NCI-H1417 (cell line): ENCODE data around the gene CLASRP.
A peak's percentile ranks its signal among the peaks of the same experiment; 100 is the strongest.

Source experiments
- DNase-seq, 3 experiments: peaks; one replicate each; lab custom pipeline; 2025; lab: John Stamatoyannopoulos, UW

Gene CLASRP

GRCh38 chr19:45079911-45080370, 41.1 kb downstream of the CLASRP start:
- no peak for DNase-seq

GRCh38 chr19:45082170-45082569, 43.3 kb downstream of the CLASRP start:
- DNase-seq: no peak

GRCh38 chr19:45086480-45086879, 47.6 kb downstream of the CLASRP start:
- no peak for DNase-seq

DNA sequence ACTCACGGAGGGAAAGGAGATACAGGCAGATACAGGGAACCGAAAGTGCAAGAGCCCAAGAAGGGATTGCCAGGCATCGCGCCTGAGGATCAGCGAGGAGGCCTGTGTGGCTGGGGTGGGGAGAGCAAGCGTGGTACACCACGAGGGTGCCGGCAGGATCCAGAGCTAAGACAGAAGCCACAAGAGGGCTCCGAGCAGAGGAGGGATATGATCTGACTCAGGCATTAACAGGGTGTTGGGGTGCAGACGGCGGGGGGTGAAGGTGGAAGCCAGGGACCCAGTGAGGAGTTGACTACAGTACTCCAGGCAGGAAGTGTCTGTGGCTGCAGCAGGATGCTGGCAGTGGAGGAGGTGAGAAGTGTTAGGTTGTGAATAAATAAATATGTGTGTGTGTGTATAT, 48.7 kb downstream of the CLASRP start:
- DNase-seq: no peak

DNA sequence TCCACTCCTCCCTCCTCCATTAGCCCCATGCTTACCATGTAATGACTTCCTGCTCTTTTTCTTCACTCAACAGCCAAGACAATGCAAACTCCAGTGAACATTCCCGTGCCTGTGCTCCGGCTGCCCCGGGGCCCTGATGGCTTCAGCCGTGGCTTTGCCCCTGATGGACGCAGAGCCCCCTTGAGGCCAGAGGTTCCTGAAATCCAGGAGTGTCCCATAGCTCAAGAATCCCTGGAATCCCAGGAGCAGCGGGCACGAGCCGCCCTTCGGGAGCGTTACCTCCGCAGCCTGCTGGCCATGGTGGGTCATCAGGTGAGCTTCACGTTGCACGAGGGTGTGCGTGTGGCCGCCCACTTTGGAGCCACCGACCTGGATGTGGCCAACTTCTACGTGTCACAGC, 51.2 kb downstream of the CLASRP start:
- no peak for DNase-seq

GRCh38 chr19:45090606-45091005, 51.8 kb downstream of the CLASRP start:
- DNase-seq: no peak

GRCh38 chr19:45091031-45091923, 52.4 kb downstream of the CLASRP start:
- peak; percentile 98 to 100 (median 99) for DNase-seq

DNA sequence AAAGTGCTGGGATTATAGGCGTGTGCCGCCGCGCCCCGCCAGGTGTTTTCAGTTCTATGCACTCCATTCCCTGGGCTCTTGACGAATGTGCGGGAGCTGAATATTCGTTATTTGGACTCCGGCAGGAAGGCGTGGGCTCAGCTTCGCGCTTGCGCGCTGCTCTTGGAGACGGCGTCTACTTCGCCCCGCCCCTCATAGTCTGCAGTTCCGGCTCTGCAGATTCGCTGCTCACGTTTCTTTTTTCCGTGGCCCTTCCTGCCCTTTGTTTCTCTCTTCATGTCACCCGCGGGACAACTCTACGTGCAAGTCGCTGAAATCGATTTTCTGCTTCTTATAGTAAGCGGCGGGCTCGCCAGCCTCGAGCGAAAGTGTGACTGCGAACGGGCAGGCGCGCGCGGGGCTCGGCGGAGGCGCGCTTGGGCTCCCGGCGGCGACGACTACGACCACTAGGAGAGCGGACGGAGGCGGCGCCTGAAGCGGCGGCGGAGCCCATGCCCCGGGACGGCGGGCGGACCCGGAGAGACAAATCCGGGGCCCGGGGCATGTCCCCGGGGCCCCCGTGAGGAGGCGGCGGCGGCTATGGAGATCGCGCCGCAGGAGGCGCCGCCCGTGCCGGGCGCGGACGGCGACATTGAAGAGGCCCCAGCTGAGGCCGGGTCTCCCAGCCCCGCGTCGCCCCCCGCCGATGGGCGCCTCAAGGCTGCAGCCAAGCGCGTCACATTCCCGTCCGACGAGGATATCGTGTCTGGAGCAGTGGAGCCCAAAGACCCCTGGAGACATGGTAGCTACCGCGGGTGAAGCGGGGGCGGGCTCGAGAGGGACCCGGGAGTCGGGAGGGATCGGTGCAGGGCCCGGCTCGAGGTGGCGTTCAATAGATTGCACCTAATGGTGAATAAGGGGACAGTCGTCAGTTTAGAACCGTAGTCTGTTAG, 54.2 kb downstream of the CLASRP start, which contains the start of gene PPP1R37:
TSS of gene PPP1R37 (plus strand) at position 433 of the 932 bp plus-strand sequence. CDS start at position 580, 147 bp downstream.
- peak; percentile 95 to 99 (median 98) for DNase-seq

- no peak for DNase-seq
Observed at GRCh38 chr19:45094137-45094536, 55.3 kb downstream of the CLASRP start.

DNA sequence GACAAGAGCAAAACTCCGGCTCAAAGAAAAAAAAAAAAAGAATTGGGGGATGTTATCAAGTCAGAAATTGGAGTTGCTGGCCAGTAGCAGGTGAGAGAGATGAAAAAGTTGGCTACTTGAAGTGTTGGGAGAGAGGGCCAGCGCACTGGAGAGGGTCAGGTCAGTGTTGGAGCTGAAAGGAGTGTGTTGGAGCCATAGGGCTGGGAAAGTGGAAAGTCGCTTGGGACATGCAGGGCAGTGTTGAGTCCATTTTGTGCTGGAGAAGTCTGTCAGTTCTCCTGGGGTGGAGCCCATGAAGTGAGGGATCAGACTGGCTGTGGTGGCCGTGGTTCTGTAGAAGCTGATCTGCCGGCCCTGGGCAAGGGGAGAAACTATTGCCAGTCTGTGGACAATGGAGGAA, 55.9 kb downstream of the CLASRP start:
- DNase-seq: no peak

DNA sequence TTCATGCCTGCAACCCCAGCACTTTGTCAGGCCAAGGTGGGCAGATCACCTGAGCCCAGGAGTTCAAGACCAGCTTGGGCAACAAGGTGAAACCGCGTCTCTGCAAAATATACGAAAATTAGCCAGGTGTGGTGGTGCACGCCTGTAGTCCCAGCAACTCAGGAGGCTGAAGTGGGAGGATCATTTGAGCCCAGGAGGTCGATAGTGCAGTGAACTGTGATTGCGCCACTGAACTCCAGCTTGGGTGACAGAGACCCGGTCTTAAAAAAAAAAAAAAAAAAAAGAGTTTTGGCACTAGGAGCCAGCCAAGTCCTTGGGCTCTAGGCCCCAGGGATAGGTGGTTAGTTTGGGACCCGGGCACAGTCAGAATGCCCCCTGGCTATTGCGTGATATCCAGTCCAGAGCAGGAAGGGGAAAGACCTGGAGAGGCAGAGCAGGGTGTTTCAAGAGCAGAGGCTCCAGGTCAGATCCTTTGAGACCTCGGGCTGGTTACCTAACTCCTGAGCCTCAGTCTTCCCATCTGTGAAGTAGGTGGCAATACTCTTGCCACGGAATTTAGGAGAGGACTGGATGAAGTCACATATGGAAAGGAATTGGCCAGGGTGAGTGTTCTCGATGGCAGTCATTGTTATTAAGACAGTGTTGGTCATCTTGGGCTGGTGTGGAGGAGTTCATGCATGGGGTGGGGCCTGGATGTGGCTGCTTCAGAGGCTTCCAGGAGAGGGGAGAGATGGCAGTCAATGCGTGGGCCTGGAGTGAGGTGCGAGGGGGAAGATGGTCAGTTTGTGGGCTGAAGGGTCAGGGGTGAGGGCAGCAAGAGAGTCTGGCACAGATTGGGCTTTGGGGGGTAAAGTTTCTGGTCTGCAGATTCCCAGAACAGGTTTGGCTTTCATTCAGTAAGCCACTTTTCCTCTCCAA, 56.9 kb downstream of the CLASRP start:
- DNase-seq: no peak

- DNase-seq: no peak
Observed at GRCh38 chr19:45096700-45097099, 57.9 kb downstream of the CLASRP start.

- DNase-seq: no peak
Observed at GRCh38 chr19:45097450-45097775, 58.6 kb downstream of the CLASRP start.

DNA sequence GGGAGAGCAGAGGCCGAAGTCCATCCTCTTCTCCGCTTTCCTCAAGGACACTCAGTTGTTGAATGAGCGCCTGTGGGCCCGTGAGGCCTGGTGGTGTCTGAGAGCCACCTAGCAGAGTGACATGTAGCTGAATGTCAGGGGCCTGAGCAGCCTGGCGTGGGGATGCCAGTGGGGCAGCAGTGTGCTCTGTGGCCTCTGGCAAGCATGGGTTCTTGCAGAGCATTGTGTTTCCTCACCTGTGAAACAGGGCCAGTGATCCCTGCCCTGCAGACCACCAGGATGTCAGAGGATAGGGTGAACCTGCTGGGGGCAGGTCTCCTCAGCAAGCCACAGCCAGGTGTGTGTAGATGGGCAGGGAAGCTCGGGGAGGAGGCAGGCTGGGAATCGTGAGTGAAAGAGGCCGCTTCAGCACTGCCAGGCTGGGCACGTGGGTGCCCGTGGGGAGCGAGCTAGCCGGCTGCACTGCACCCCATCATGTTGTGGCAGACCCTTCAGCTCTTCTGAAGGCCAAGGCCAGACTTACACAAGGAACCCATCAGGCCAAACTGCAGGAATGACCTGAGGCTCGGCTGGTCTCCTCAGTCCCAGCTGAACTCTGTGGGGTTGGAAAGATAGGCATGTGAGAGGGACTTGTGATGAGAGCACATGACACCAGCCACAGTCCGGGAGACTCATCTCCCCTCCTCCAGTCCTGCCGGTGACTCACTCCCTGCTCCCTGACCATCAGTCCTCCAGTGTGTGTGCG, 59.1 kb downstream of the CLASRP start:
- DNase-seq: no peak

- peak in 1 of 3 experiments; percentile 4 for DNase-seq
Observed at GRCh38 chr19:45098521-45099466, 59.9 kb downstream of the CLASRP start.

DNA sequence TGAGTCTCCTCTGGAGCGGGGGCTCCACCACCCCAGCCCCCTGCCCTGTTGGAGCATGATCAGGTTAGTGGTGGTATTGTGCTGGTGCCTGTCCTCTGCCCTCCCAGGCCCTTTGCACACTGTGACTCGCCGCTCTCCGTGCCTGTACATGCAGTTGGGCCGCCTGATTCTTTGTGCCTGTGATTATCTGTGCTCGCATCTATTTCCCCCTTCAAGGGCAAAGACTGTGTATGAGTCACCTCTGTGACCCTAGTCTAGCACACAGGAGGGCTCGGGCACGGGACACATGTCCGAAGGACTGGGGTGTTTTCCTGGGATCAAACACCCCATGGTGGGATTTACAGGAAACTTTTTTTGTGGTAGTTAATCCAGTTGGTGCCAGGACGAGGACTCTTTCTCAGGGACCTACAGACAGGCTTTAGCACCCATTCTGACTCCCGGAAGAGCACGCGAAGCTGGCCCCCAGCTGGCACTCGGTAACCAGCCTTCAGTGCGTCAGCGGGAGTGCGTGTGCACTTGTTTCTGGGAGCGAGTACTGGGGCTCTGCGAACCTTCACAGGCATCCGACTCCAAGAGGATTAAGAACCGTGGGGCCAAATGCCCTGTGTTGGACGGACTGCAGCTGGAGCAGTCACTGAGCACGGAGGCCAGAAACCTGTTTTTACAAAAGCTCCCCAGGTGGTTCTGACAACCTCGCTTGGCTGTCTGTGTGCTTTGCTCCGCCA, 60.8 kb downstream of the CLASRP start:
- peak in 2 of 3 experiments; percentile 43 to 72 for DNase-seq

DNA sequence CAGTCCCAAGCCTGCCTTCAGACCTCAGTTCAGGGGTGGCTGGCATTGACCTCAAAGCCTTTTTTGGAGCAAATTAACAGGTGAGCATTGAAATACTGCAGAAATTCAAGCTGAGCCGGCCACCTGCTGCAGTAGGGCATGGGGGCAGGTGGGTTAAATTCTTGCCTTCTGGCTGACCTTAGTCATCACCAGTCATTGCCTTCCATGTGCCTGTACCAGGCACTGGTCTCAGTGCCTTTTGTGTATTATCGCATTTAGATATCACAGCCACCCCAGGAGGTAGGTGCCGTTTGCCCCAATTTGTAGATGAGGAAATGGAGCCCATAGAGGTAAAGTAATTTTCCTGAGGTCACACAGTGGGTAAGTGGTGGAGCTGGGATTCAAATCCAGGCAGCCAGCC, 61.4 kb downstream of the CLASRP start:
- no peak for DNase-seq

DNA sequence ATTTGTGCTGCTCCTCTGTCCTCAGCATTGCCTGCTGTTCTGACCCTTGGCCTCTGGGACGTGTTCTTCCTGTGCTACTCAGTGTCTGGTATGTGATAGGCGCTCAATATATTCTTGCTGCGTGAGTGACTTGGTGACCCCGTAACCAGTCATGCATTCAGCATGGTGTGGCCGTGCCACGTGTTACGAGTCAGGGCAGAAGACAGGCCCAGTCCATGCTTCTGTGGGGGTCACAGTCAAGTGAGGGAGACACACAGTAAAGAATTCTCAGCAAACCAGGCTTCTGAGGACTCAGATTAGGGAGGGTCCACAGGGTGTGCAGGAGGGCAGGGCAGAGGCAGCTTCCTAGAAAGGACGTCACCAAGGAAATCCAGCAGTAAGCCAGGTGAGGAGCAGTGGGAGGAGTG, 62.0 kb downstream of the CLASRP start:
- DNase-seq: no peak

DNA sequence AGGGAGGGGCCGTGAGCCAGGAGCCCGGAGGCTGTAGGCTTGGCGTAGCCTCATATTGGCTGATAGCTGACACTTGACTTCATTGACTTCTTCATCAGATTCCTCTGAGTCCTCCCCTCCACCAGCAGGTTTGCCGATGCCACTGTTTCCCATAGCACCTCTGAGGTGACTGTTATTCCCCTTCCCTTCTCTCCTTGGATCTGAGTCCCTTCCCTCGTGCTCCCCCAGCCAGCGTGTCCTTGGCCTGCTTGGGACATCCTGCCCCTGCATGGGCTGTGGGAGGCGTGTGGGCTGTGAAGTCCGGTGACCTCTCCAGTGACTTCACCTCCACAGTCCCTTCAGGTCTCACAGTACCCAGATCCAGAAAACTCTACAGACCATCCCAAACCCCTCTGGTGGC, 63.0 kb downstream of the CLASRP start:
- no peak for DNase-seq
